Nucleus accumbens (tissue), 56 donors: ENCODE measurements around the gene SMTNL2.
"Not testable (repeated sequence)": the region's sequence is repeated elsewhere in the genome, so short reads cannot be mapped to it uniquely, and the experiment has no call there.

Experiments used
- DNase-seq, 56 donors: peaks; one replicate each; lab custom pipeline; 2025; lab: John Stamatoyannopoulos, UW

SMTNL2 gene

DNA sequence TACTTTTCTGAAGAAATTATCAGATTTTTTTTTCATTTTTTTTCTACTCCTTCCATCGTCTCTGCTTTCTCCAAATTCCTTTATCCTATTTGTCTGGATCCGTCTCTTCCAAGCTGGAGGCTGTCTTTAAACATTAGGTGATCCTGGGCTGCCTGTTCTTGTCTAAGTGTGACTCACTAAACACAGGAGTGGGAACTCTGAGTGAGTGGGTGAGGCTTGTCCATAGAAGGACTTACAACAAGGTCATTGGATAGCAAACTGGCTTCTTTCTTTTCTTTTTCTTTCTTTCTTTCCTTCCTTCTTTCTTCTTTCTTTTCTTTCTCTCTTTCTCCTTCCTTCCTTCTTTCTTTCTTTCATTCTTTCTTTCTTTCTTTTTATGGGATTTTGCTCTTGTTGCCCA lies 38.9 kb downstream of the SMTNL2 start:
- DNase-seq: no peak

DNA sequence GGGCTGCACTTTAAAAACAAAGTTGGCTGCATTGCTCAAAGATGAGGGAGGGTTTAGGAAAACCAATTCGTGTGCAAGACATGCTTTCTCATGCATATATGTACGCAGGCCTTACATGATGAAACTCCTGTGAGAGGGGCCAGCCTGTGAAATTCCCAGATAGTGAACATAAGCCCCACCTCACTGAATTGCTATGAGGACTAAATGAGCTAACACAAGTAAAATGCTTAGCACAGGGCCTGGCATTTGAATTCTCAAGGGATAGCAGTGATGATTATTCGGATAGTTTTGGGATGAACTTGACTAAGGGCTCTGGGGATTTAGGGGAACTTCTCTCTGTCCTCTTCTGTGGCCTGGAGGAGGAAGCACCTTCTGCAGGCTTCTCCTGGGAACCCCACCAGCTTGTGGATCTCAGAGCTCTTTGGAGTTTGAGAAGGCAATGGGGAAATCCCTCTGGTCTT lies 40.2 kb downstream of the SMTNL2 start:
- not testable (repeated sequence) for DNase-seq

DNA sequence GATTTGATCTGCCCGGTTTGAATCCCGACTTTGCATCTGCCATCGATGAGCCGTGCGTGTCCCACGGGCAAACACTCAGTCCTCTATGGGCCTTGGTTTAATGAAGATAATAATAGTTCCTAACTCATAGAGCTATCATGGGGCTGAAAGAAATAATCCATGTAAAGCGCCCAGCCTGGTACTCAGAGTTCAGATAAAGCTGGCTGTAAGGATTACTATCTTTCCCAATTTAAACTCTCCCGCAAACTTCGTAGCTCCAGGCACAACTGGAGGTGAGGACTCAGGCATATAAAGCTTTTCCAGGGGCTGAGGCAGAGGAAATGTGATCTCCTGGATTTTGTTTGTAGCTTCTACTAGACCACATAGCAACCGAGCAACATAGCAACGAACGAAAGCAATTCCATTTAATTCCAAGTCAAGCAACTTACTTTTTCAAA lies 40.9 kb downstream of the SMTNL2 start:
- DNase-seq: no peak

DNA sequence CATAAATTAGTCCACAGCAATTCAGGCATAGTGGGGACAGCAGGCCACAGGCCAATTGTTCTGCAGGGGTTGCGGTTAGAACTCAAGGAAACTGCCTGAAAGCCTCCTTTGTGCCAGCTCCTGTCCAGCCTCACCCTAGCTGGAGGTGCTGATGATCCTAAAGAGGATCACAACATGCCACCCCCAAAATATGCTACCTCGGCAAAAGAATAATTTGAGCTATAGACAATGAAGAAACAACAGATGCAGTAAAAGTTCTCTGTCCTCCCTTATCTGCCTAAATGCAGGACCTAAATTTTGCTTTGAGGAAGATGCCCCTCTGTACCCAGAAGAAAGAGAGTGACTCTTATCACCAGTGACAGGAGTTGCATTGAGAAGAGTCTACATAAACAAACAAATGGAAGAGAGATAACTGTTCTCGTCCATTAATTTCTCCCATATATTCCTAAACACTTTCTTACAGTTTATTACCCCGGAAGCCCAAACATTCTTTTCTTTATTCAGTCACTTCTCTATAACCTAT lies 42.5 kb downstream of the SMTNL2 start:
- DNase-seq: no peak

DNA sequence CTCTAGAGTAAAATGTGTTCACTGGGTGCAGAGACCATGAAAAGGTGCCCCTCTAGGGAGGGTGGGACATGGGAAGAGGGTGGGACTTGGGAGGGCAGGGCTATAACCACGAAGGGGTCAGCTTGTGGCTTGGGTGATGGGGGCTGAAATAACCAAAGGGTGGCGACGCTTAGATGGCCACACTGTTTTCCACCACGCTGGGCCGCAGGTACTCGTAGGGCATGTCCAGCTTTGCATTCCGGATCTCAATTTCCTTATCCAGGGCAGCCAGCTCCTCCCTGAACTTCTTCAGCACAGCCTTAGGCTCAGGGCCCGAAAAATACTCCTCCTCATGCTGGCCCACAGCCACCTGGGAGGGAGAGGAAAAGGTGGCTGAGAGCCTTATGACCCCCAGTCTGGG lies 47.1 kb downstream of the SMTNL2 start:
- DNase-seq: no peak

DNA sequence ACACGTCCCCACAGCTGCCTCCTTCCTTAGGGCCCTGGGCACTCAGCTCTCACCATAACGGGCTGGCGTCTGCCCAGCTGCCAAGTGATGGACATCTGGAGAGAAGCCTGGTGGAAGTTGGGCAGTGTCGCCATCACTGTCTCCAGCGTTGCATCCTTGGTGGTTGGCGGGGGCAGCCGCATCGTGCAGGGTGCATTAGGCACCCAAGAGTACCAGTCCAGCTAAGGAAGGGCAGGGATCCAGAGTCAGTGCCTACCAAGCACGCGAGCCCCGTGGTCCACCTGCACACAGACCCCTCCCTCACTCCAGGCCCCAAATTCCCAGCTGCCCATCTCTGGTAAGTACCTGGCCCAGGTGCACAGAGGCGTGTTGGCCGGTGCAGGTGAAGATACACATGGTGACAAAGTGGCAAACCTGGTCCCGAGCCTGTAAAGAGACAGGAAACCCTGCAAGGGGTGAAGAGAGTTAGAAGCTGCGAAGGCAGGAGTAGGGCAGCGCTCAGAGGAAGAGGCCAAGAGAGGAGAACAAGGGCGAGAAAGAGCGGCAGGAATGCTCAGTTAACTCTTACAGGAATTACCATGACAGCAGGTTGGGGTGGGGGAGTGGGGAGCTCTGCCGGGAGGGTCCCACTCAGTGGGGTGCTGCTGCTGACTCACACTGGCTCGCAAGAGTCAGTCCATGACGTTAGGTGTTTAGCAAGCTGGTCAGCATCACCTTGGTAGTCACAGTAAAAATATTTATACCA lies 47.7 kb downstream of the SMTNL2 start:
- no peak for DNase-seq

DNA sequence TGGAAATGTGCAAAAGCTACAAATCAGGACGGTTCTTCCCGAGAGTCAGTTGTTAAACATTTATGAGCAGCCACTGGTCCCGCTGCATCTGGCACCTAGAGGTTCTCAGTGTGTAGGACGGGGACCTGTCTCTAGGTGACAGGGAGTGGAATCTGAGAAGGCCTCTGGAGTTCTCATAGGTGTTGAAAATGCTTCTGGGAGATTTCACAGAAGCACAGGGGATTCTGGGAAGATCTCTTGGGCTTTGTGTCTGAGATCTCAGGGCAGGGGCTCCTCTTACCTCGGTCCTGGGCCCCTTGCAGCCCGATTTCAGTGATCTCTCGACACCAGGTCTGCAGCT lies 48.2 kb downstream of the SMTNL2 start:
- DNase-seq: no peak

DNA sequence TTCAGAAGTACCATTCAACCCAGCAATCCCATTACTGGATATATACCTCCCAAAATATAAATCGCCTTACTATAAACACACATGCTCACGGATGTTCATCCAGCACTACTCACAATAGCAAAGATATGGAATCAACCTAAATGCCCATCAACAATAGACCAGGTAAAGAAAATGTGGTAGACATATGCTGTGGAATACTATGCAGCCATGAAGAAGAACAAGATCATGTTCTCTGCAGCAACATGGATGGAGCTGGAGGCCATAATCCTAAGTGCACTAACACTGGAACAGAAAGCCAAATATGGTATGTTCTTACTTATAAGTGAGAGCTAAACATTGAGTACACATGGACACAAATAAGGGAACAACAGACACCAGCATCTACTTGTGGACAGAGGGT lies 49.3 kb downstream of the SMTNL2 start:
- DNase-seq: no peak

DNA sequence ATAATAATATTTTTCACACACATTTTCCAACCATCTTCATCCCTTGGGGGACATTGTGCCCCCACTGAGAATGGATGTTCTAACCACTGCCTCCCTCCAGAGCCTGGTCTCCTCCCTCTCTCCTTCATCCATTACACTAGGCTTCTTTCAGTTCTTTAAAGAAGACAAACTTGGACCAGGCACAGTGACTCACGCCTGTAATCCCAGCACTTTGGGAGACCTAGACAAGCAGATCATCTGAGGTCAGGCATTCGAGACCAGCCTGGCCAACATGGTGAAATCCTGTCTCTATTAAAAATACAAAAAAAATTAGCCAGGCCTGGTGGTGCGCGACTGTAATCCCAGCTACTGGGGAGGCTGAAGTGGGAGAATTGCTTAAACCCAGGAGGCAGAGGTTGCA lies 50.6 kb downstream of the SMTNL2 start:
- no peak for DNase-seq

DNA sequence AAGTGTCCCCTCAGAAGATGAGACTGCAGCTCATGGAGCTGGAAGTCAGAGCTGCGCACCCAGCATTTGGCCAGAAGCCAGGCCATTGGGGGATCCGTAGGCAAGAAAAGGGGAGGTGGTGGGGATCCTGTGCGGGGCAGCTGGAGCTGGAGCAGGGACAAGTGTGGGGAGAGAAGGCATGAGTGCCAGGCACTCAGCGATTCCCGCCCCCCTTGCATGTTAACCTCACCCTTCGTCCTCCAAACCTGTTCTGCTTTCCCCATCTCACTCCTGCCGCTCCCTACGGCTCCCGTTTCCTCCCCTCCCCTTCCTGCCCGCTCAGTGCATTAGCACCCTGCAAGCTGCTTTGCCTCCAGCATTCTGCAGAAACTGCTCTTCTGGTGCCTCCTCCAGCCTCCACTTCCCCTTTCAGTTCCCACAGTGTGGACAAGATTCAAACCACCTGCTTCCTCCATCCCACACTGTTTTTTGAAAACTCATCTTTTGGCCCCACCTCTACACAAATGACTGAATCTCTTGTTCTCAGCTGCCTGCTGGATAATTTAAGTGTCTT lies 51.6 kb downstream of the SMTNL2 start:
- DNase-seq: peak in 6 of 56 donors; percentile 5 to 23 (median 14)

DNA sequence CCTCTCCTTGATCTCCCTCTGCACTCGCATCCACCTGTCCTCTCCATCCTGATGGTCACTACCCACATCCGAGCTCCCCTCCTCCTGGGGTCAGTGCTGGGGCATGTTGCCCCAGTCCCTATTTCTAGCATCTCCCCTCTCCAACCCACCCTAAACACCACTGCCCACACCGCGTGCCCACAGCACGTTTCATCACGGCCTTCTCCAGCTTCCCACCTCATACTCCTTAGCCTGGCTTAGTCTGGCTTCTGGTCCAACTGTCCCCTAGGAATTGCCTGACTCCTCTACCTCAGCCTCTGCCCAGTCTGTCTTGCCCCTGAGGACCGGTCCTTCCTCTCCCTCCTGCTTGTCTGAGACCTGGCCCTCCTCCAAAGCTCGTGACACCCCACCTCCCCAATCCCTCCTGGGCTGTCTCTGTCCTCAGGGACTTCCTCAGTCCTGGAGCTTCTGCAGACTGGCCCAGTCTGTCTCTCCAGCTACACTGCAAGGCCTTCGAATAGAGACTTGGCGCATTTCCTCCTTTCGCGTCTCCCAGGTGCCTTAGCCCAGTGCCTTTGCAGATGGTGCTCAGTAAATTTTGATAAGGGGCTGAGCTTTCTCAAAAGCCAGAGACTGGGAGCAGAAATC lies 52.3 kb downstream of the SMTNL2 start:
- peak in 1 of 56 donors; percentile 1 for DNase-seq

DNA sequence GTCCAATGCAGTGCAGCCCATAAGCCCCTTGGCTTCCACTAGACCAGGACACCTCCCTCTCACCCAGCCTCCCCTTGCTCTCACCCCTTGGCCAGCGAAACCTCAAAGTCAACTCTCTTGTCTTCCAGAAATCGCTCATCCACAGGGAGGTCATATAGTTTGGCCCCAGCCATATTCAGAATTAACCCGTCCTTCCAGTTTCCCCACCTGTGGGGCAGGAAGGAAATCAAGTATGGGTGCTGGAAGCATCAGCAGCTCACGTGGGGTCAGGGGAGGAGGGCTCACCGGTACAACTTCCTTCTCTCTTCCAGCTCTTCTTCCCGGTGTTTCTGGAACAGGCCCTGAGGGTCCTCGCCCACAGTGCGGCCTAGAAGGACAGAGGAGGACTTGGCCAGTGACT lies 54.4 kb downstream of the SMTNL2 start:
- not testable (repeated sequence) for DNase-seq

DNA sequence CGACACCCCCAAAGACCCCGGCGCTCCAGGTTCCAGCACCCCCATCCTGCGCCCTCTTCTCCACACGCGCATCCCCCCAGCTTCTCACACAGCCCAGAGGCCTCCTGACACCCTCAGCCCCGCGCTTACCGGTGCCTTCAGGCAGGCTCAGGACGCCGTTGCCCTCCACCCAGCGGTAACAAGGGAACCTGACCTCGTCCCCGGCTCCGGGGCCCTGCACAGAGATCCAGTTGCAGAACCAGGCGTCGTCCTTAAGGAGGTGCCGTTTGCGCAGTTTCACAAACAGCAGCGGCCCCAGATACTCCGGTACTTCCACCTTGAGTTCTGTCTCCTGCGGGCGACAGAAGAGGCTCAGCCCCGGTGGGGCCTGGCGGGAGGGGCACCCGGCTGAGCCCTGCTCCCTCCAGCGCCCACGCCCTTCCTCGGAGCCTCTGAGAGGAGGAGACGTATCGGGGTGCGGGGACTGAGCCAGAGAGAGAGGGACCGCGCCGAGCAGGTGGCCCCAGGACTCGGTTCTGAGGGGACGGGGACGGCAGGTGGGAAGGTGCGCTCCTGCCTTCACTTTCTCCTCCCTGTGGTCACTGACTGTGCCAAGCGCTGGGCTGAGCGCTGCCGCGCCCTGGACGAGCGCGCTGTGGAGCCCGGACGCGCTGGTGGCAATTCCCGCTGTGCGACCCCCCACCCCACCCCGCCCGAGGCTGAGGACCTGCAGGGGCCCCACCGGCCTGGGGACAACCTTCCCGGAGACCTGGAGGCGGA lies 55.2 kb downstream of the SMTNL2 start:
- peak in 6 of 56 donors; percentile 3 to 17 (median 10) for DNase-seq

DNA sequence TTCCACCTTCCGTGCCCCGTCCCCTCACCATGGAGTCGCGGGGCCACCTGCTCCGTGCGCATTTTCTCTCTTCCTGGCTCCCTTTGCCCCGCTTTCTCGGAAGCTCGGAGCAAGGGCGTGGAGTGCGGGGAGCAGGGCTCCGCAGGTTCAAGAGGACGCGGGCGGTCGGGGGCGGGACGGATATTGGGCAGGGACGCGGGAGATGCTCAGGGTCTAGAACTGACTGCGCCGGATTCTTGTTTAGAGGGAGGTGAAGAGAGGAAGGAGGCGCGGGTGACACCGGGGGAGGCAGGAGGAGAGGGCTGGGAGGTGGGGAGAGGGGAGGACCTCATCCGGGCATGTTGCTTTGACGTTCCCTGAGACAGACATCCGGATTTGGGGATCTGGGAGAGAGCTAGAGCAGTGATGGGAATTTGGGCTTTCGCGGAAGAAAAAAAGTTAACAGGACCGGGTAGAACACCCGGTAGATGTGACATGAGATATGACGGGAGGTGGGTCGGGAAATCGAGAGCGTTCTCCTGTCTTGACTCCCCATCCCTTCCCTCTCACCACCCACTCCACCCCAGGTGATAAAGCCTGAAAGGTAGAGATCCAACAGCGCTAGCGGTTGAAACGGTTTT lies 56.4 kb downstream of the SMTNL2 start:
- peak in 7 of 56 donors; percentile 1 to 54 (median 10) for DNase-seq

DNA sequence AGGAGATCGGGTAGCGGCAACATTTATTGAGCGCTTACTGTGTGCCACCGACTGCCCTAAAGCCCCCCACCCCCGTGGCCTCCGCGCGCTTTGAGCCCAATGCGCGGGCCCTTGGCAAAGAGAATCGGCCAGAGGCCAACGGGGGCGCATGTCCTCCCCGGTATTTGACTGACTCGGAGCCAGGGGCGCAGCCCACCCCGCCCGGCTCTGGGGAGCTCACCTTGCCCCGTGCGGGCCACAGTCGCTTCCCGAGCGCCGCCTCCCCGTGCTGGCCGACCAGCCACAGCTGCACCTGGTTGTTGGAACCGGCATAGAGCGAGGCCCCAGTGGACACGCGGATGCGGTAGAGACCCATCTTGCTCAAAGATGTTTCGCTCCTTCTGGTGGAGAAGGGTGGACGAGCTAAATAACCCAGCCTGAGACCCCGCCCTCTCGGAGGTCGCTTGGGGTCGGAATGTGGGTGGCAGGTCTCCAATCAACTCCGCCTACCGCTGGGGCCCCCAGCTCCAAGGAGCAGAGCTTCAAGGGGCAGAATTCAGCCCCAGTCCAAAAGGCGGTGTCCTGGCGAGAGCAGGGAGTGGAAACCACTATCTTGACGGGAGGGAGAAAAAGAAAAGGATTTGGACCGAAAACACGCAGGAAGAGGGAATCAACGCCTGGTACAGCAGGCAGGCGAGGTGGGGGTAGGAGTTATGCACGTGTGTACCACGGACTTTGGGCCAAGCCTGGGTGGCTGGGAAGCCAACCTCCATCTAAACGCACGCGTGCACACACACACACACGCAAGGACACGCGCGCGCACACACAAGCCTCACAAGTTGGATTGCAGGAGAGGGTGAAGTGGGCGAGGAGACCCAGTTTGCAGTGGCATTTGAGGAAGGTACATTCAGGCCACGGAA lies 57.2 kb downstream of the SMTNL2 start, which contains the start of gene ALOX15:
ALOX15 (minus strand) TSS at position 382 of the 899 bp plus-strand sequence; CDS start at position 355, 27 bp downstream.
- no peak for DNase-seq

DNA sequence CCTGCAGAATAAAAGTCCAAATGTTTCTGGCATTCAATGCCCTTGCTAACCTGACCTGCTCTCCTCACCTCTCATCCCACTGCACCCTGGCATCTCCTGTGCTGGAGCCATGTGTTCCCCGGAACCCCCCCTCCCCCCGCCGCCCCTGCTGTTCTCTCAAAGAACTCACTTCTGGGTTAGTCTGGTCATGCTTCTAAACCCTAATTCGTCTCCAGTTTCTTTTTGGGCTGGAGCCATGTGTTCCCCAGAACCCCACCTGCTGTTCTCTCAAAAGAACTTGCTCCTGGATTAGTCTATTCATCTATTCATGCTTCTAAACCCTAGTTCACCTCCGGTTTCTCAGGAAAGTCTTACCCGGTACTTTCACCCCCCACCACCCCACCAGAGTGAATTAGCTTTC lies 58.0 kb downstream of the SMTNL2 start:
- no peak for DNase-seq

DNA sequence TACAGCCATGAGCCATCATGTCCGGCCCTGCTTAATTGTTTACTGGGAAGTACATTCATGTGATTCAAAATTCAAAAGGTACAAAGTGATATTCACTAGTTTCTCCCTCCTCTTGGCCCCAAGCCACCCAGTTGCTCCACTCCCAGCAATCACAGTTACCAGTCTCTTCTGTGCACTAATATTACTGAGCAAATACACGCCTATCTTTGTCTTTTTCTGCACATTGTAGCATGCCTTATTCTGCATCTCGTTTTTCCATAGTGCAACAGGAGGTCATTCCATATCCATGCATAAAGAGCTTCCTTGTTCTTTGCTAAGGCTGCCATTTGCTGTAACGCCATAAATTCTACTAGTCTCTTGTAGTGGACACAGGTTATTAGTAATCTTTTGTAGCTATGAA lies 59.3 kb downstream of the SMTNL2 start:
- no peak for DNase-seq

DNA sequence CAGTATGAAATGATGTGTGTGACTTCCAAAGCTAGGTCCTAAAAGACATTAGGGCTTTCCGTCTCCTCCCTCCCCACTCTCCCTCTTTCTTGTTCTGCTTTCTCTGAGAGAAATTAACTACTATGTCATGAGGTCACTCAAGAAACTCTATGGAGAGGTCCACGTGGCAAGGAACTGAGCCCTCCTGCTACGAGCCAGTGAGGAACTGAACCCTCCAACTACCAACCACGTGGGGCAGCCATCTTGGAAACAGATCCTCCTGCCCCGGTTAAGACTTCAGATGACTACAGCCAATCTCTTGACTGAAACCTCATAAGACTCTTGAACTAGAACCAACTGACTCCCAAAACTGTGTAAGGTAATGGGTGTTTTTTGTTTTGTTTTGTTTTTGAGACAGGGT lies 61.3 kb downstream of the SMTNL2 start:
- peak in 2 of 56 donors; percentile 7 to 22 for DNase-seq

DNA sequence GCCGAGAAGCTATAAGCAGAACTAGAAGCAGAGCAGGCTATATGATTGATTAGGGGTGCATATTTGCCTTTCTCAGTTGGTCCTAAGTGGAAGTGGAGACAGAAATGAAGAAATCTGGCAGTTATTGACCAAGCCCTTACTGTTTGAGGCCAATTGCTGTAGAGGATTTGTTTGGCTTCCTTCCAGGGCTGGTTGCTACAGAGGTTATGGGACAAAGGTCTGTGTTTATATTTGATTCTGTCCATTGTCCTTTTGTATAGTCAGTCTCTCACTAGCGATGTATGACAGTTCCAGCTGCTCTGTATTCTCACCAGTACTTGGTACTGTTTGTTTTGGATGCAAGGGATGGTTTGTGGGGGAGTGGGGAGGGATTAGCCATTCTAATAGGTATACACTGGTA lies 64.4 kb downstream of the SMTNL2 start:
- no peak for DNase-seq
